Epithelial cell of prostate (primary cell): Measurements from ENCODE around the gene DNA2.
"Not testable (repeated sequence)": the region's sequence is repeated elsewhere in the genome, so short reads cannot be mapped to it uniquely, and the experiment has no call there.

Experiments used
- DNase-seq: peaks from one replicate; pipeline ENCODE4 v3.0.0-alpha.2; 2011; ENCODE audit warnings: low read depth, low spot score
- H3K27ac ChIP-seq: fragments of 450-650 bp; 2 replicates; pipeline ENCODE4 v1.5.1; 2017; ENCODE audit warnings: mild to moderate bottlenecking

DNA2 gene

DNA sequence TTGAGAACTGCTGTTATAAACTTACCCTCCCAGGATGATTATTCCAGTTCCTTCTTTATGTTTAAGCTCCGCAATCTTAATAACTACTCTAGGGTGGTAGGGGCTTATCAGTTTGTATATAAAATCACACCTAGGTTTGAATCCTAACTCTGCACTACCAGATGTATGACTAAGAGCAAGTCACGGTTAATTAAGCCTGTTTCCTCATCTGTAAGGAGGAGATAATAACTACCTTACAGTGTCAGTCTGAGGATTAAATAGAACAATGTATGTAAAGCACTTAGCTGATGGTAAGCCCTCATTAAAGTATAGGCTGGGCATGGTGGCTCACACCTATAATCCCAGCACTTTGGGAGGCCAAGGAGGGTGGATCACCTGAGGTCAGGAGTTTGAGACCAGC, 9.2 kb downstream of the DNA2 start:
- no peak overlapping the region for H3K27ac ChIP-seq
- no peak for DNase-seq

- DNase-seq = no peak
- H3K27ac ChIP-seq = no peak overlapping the region
Measured at GRCh38 chr10:68461032-68461431, 10.7 kb downstream of the DNA2 start.

GRCh38 chr10:68449698-68450097, 22.1 kb downstream of the DNA2 start:
- not testable (repeated sequence) for H3K27ac ChIP-seq, DNase-seq

- no peak overlapping the region for H3K27ac ChIP-seq
- DNase-seq = no peak
Measured at GRCh38 chr10:68446179-68446578, 25.6 kb downstream of the DNA2 start.

DNA sequence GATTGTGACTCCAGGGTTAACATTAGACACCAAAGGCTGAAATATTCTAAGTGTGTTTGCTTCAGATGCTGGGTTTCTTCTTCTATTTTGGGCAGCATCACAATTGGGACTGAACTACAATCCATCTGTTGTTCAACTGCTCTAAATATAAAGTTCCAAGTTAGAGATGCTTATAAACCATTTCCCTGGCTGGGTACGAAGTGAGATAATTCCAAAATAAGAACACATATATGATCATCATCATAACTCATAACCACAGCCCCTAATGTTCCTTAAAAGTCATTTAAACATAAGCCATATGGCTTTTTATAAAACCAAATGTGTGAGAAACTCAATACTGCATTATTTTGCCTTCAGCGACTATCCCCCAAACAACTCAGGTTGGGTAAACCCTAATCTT, 28.8 kb downstream of the DNA2 start:
- no peak overlapping the region for H3K27ac ChIP-seq
- no peak for DNase-seq

- H3K27ac ChIP-seq = no peak overlapping the region
- DNase-seq = no peak
Measured at GRCh38 chr10:68440898-68441297, 30.9 kb downstream of the DNA2 start.

GRCh38 chr10:68435803-68436202, 36.0 kb downstream of the DNA2 start:
- no peak for DNase-seq
- no peak overlapping the region for H3K27ac ChIP-seq

DNA sequence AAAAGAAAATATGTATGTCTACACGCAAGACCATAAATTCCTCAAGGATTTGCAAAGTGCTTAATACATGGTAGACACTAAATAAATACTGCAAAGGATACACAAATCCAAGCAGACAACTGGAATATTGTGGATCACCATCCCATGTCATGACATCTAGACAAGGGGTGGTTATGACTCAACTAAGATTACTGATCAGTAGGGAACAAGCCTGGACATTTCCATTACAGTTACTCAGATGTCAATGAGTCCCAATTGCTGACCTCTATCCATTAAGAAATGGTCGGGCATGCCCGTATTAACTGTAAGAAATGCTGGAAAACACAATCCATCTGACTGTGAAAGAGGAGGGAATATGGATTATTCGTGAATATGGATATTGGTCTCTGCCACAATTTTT, 37.1 kb downstream of the DNA2 start:
- DNase-seq = peak; percentile 29
- H3K27ac ChIP-seq = peak overlapping the region; percentile 32

DNA sequence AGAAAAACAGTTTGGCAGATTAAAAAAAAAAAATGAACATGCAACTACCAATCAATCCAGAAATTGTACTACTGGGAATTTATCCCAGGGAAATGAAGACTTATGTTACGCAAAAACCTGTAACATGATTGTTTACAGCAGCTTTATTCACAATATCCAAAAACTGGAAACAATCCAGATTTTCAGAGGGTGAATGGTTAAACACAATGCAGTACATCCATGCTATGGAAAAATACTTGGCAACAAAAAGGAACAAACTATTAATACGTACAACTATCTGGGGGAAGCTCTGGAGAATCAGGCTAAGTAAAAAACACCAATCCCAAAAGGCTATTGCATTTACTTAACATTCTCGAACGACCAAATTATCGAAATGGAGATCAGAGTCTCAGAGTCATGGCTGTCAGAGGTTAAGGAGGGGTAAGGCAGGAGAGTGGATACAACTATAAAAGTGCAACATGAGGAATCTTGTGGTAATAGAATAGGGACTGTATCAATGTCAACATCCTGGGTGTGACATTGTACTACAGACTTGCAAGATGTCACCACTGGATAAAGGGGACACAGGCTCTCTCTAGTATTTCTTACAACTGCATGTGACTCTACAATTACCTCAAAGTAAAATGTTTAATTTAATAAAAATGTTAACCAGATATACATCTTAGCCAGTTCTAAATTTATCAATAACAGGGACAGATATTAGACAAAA, 43.2 kb downstream of the DNA2 start:
- DNase-seq = no peak
- no peak overlapping the region for H3K27ac ChIP-seq

GRCh38 chr10:68424454-68425014, 47.2 kb downstream of the DNA2 start:
- no peak for DNase-seq
- no peak overlapping the region for H3K27ac ChIP-seq

GRCh38 chr10:68423522-68423921, 48.3 kb downstream of the DNA2 start:
- no peak for DNase-seq
- H3K27ac ChIP-seq = no peak overlapping the region

- no peak for DNase-seq
- no peak overlapping the region for H3K27ac ChIP-seq
Measured at GRCh38 chr10:68419376-68419775, 52.4 kb downstream of the DNA2 start.

GRCh38 chr10:68408898-68409518, 62.8 kb downstream of the DNA2 start:
- no peak for DNase-seq
- H3K27ac ChIP-seq = no peak overlapping the region

GRCh38 chr10:68406815-68407548, 64.8 kb downstream of the DNA2 start, which contains the start of gene RUFY2:
RUFY2 (minus strand) TSS chr10:68407277; CDS start chr10:68407189, 88 bp downstream.
- H3K27ac ChIP-seq = peak within 1 kb of the TSS; percentile 54
- DNase-seq = no peak

DNA sequence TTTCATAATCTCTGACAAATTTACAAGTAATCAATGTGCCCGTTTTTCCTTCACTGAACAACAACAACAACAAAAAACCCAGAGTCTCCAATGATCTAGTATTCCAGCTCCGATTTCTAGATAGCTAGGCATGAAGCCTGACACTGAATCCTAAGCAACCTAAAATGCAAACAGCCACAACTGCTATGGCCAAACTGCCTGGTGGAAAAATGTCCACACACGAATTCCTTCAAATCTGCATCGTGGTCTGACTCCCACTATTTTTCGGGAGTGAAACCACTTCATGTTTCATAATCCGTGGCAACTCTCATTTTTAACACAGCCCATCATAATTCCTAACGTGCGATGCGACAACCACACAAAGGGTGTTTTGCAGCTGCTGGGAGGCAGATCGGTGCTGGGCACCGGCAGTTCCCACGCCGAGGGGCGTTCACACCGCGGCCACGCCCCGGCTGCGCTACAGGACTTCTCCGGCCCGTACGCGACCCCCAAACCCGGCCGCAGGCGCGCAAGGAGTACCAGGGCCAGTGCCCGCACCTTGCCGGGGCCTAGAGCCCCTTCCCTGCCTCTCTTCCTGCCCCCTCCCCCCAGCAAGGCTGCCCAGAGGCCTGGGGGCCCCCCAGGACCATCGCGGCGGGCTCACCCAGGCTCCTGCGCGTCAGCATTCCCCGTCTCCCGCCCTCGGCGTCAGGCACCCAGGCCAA, 65.5 kb downstream of the DNA2 start:
- peak overlapping the region; percentile 54 for H3K27ac ChIP-seq
- DNase-seq = no peak

GRCh38 chr10:68403701-68404100, 68.1 kb downstream of the DNA2 start:
- H3K27ac ChIP-seq = no peak overlapping the region
- DNase-seq = no peak

- H3K27ac ChIP-seq = no peak overlapping the region
- DNase-seq = no peak
Measured at GRCh38 chr10:68402276-68402675, 69.5 kb downstream of the DNA2 start.

- no peak overlapping the region for H3K27ac ChIP-seq
- no peak for DNase-seq
Measured at GRCh38 chr10:68397005-68397404, 74.8 kb downstream of the DNA2 start.

DNA sequence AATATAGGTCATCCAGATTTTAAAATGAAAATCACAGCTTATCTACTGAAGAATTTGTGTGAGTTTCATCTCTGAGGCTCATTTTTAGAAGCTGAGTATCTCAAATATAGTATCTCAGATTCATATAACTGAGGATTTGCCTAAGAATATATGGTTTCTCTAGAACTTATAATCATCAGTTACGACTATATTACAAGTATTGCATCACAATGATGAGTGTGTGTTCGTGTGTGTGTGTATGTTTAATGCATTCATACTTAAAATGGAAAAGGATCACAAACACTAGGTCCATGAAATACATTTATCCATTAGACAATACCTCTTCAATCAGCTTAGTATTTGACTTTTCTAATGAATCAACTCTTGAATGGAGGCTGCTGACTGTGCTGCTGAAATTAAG, 86.0 kb downstream of the DNA2 start:
- DNase-seq = no peak
- peak overlapping the region; percentile 15 for H3K27ac ChIP-seq

DNA sequence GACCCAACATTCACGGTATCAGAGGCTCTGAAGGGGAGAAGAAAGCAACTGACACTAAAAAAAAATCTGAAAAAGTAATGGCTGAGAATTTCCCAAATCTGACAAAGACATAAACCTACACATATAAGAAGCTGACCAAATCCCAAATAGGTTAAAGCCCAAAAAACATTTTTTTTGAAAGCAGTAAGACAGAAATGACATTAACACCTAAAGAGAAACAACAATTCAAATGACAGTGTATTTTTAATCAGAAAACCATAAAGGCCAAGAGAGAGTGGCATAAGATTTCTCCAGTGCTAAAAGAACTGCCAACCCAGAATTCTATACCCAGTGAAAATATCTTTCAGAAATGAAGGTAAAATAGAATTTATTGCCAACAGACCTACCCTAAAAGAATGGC, 100.2 kb downstream of the DNA2 start:
- no peak overlapping the region for H3K27ac ChIP-seq
- no peak for DNase-seq
